DND-41 (cell line): ENCODE data around the gene PNCK.

Source experiments
- ATAC-seq: fragments of 200-7000 bp; cut with Tn5 transposase; 3 replicates; pipeline ENCODE4 v1.9.1; 2021; ENCODE audit warnings: low read depth; ENCODE audit not compliant: insufficient read depth
- DNase-seq: peaks from one replicate; pipeline ENCODE4 v3.0.0-alpha.2; 2020
- H2AFZ ChIP-seq: 2 replicates; pipeline ENCODE4 v1.6.0; 2012; ENCODE audit warnings: low read depth, low read length
- H3K27ac ChIP-seq: 2 replicates; pipeline ENCODE4 v1.5.1; 2012; ENCODE audit warnings: low read length, inconsistent platforms
- H3K27me3 ChIP-seq: fragments of 200-600 bp; sonication (generic); 2 replicates; pipeline ENCODE4 v1.6.0; 2012; ENCODE audit warnings: low read length, mild to moderate bottlenecking, inconsistent platforms; ENCODE audit not compliant: insufficient read depth, poor library complexity
- H3K36me3 ChIP-seq: 2 replicates; pipeline ENCODE4 v1.5.1; 2012; ENCODE audit warnings: low read length, inconsistent platforms; ENCODE audit not compliant: insufficient read depth
- H3K4me1 ChIP-seq: 2 replicates; pipeline ENCODE4 v1.5.1; 2012; ENCODE audit warnings: mild to moderate bottlenecking, low read length; ENCODE audit not compliant: insufficient read depth
- H3K4me2 ChIP-seq: 2 replicates; pipeline ENCODE4 v1.6.0; 2012; ENCODE audit warnings: mild to moderate bottlenecking, moderate library complexity, low read length, inconsistent platforms; ENCODE audit not compliant: insufficient read depth
- H3K4me3 ChIP-seq, 2 experiments: fragments of 200-600 bp in 1 of 2; shearing (Covaris generic) in 1 of 2; 2 replicates each; pipeline ENCODE4 v1.5.1; 2012 to 2016; ENCODE audit warnings: inconsistent platforms in 2 of 2, low read length in 2 of 2, mild to moderate bottlenecking in 2 of 2, low read depth in 1 of 2, moderate library complexity in 1 of 2
- H3K79me2 ChIP-seq: 2 replicates; pipeline ENCODE4 v1.6.0; 2012; ENCODE audit warnings: low read length, inconsistent platforms; ENCODE audit not compliant: insufficient read depth
- H3K9ac ChIP-seq: 2 replicates; pipeline ENCODE4 v1.6.0; 2012; ENCODE audit warnings: low read depth, mild to moderate bottlenecking, inconsistent platforms, low read length, moderate library complexity
- H3K9me3 ChIP-seq: 2 replicates; pipeline ENCODE4 v1.5.1; 2012; ENCODE audit warnings: low read length, moderate library complexity, mild to moderate bottlenecking, inconsistent platforms; ENCODE audit not compliant: insufficient read depth, severe bottlenecking
- H4K20me1 ChIP-seq: 2 replicates; pipeline ENCODE4 v1.6.0; 2012; ENCODE audit warnings: low read length; ENCODE audit not compliant: insufficient read depth
- EZH2 ChIP-seq: IDR thresholded peaks from 3 replicates; pipeline ENCODE4 v1.6.1; 2012; ENCODE audit warnings: borderline replicate concordance, low read depth, mild to moderate bottlenecking, moderate library complexity, low read length, inconsistent platforms; ENCODE audit not compliant: severe bottlenecking
- TF ChIP-seq, protein P1 (sequence below): IDR thresholded peaks from 2 replicates; pipeline ENCODE4 v1.5.1; 2012; ENCODE audit warnings: borderline replicate concordance, low read length, moderate library complexity, mild to moderate bottlenecking; ENCODE audit not compliant: poor library complexity, severe bottlenecking; ENCODE audit errors: extremely low read depth

The PNCK gene

DNA sequence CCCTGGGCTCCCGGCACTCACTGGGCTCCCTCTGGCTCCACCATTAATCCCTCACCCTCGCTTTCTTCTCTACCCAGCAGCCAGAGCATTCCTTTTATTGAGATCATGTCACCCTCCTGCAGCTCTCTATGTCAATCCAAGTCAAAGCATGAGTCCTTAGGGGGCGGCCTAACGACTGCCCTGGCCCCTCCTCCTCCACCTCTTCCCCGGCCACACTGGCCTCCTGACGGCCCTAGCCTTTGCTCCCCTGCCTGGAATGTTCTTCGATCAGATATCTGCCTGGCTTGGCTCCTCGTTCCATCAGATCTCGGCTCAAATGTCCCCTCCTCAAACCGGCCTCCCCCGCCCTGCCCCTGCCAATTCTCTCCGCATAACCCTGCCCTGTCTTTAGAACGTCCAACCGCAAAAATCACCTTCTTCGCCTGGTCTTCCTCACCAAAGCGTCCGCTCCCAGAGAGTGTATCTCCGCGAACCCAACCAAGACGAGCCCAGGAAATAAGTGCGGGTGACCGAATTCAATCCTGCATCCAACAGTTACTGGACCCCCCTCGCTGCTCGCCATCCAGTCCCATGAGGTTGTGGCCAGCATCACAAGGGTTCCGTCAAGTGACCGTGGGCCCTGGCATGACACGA is 722 bp upstream of the PNCK start:
- no peak overlapping the region for H3K4me2 ChIP-seq
- no peaks in the 10 kb centered on the region for H3K27me3 ChIP-seq
- H4K20me1 ChIP-seq: no peaks in the 10 kb centered on the region
- H3K4me1 ChIP-seq: no peaks in the 10 kb centered on the region
- H3K4me3 ChIP-seq: no peak overlapping the region
- no peak overlapping the region for H2AFZ ChIP-seq
- no peaks in the 10 kb centered on the region for H3K9me3 ChIP-seq
- H3K79me2 ChIP-seq: no peaks in the 10 kb centered on the region
- no peak overlapping the region for H3K27ac ChIP-seq
- no peak for TF ChIP-seq EZH2
- TF ChIP-seq, protein P1, sequence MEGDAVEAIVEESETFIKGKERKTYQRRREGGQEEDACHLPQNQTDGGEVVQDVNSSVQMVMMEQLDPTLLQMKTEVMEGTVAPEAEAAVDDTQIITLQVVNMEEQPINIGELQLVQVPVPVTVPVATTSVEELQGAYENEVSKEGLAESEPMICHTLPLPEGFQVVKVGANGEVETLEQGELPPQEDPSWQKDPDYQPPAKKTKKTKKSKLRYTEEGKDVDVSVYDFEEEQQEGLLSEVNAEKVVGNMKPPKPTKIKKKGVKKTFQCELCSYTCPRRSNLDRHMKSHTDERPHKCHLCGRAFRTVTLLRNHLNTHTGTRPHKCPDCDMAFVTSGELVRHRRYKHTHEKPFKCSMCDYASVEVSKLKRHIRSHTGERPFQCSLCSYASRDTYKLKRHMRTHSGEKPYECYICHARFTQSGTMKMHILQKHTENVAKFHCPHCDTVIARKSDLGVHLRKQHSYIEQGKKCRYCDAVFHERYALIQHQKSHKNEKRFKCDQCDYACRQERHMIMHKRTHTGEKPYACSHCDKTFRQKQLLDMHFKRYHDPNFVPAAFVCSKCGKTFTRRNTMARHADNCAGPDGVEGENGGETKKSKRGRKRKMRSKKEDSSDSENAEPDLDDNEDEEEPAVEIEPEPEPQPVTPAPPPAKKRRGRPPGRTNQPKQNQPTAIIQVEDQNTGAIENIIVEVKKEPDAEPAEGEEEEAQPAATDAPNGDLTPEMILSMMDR: no peak
- no peak overlapping the region for H3K9ac ChIP-seq
- no peaks in the 10 kb centered on the region for H3K36me3 ChIP-seq
- DNase-seq (no peak), ATAC-seq (no peak)

DNA sequence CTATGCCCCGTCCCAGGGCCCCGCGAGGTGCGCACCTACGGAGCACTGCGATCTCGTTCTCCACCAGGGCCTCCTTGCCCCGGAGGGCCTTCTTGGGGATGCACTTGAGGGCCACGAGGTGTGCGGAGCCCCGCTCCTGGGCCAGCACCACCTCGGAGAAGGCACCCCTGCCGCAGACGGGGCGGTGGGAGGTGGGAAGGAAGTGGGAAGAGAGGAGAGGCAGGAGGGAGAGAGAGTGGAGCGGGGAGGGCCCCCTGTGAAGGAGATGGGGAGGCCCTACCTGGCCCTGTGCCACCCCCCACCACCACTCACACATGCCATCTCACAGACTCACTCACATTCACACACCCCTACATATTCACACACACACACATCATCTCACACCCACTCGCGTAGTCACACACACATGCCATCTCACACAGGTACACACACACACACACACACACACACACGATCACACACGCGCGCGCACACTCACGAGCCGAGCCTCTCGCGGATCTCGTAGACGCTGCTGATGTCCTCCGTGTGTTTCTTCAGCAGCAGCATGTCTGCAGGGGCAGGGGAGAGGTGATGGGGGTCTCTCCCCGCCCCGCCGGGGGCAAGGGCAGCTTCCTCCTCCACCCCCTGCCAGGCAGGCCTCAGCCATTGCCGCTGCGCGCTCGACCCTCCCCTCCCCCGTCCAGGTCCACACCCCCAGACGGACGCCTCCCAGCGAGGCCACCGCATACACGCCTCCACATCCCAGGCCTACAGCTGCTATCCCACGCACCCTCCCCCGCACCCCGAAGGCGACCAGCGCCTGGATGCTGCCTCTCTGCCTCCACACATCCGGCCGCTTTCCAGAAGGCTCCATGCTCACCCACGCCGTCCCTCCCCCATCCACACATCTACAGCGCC is 834 bp downstream of the PNCK start:
- TF ChIP-seq EZH2: no peak
- TF ChIP-seq, protein P1: no peak
- no peak overlapping the region for H2AFZ ChIP-seq
- ATAC-seq (no peak), DNase-seq (no peak)
- no peaks in the 10 kb centered on the region for H3K27me3 ChIP-seq
- H3K27ac ChIP-seq: no peak overlapping the region
- H3K4me1 ChIP-seq: no peaks in the 10 kb centered on the region
- no peak overlapping the region for H3K4me3 ChIP-seq
- H3K4me2 ChIP-seq: no peak overlapping the region
- H3K9me3 ChIP-seq: no peaks in the 10 kb centered on the region
- no peaks in the 10 kb centered on the region for H3K36me3 ChIP-seq
- no peaks in the 10 kb centered on the region for H4K20me1 ChIP-seq
- no peaks in the 10 kb centered on the region for H3K79me2 ChIP-seq
- no peak overlapping the region for H3K9ac ChIP-seq

DNA sequence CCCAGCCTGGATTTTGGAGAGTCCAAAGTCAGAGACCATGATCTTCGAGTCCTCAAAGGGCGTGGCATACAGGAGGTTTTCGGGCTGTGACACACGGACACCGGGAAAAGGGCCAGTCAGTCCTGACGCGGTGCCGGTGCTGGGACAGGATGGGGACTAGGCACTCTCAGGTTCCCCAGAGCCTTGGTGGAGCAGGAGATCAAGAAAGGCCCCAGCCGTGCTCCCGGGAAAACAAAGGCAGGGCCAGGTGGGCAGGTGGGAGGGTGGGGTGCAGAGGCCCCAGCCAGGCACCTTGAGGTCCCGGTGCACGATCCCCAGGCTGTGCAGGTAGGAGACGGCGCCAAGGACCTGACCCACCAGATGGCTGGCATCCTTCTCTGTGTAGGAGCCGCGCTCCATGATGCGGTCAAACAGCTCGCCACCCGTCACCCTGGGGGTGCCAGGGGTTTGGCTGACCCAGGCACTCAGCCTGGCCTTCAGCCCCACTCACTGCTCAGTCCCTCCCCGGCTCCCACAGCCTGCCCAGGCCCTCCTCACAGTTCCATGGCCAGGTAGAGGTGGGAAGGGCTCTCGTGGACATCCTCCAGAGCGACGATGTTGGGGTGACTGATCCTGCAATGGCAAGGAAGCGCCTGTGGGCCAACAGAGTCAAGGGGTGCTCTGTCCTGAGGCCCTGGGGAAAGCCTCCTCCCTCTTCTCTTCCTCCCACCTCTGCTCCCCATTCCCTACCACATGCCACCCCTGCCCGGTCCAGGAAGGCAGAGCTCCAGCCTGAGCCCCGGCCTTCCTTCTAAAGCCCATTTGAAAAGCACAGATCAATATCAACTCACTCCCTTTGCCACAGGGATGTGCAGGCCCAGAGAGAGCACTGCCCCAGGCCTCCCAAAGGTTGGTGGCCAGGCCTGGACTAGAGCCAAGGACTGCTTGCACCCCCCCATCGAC is 1.8 kb downstream of the PNCK start:
- Histone ChIP-seq H3K4me3 (no peak overlapping the region), H3K79me2 (no peaks in the 10 kb centered on the region), H3K27ac (no peak overlapping the region), H3K27me3 (no peaks in the 10 kb centered on the region), H3K9me3 (no peaks in the 10 kb centered on the region), H2AFZ (no peak overlapping the region), H3K4me2 (no peak overlapping the region), H3K36me3 (no peaks in the 10 kb centered on the region), H4K20me1 (no peaks in the 10 kb centered on the region), H3K4me1 (no peaks in the 10 kb centered on the region), H3K9ac (no peak overlapping the region)
- DNase-seq (no peak), ATAC-seq (no peak)
- TF ChIP-seq EZH2: no peak
- TF ChIP-seq, protein P1: no peak
